ENCODE data around the gene ETNK1. TPM values are rescaled to one million over a fixed set of nuclear protein-coding genes. Genes with fewer than 3 reads are reported as not detected.
A peak's percentile ranks its signal among the peaks of the same experiment; 100 is the strongest.

ETNK1 gene
- total and polyA plus RNA-seq, 5 donors from 2014 or later: 20.9 to 64.4 (median 22.0) TPM

DNA sequence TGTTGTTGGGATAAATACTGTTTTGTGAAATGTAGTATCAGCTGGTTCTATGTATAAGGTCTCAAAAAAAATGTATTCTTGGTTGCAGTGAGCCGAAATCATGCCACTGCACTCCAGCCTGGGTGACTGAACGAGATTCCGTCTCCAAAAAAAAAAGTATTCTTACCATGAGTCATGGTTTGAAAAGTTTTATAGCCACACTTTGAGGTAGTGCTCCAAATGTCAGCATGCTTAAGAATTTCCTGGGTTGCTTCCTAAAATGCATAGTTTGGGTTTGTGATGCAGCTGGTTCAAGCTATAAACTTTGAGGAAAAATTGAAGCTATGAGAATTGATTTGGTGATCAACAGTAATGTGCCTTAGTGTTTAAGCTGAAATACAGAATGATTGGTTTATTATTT, 48.0 kb downstream of the ETNK1 start:
- peak overlapping the region in 1 of 3 donors; percentile 12 for H3K27ac Mint-ChIP-seq

DNA sequence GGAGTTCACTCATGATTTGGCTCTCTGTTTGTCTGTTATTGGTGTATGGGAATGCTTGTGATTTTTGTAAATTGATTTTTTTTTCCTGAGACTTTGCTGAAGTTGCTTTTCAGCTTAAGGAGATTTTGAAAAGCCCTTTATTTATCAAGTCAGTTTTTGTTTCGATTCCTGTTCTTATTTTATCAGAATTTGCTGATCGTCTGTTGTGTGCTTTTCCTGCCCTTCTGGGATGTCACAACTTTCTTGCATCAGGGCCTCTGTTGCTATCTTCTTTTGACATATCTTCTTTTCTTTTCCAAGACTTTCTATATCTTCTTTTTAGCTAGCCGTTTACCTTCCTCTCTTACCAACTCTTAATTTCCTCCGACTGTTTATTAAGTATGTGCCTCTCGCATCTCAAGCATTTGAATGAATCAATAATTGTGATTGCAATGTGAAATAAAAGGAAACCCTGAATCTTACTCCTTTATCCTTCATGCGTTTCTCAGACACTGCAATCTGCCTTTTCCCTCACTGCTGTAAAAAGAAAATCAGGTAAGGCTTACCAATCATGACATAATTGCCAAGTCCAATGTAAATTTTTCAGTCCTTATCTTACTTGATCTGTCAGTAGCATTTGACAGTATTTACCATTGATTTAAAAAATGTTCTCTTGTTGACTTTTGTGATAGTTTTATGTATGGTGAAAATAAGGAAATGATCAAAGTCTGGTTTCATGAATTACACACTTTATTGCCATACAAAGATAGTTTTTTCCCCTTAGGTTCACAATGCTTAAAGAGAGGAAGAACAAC, 53.0 kb downstream of the ETNK1 start:
- no peak for ATAC-seq (ENCODE audit: low read depth in 2 of 2)
- H3K4me1 Mint-ChIP-seq: peaks cover 14 to 31% (median 25%) of the 10 kb centered on the region in 4 donors
- no peak for DNase-seq
- H3K4me3 Mint-ChIP-seq: no peak overlapping the region
- Histone ChIP-seq H3K9me3 (ENCODE audit: control insufficient read depth in 2 of 2, low read length in 2 of 2) (no peaks in the 10 kb centered on the region), H3K27ac (ENCODE audit: insufficient read depth, low read length, poor library complexity, severe bottlenecking) (no peak overlapping the region), H3K27me3 (ENCODE audit: control insufficient read depth, insufficient read depth, low read length) (no peaks in the 10 kb centered on the region), H3K36me3 (ENCODE audit: control insufficient read depth, insufficient read depth, low read length) (peaks cover 57% of the 10 kb centered on the region), H3K4me1 (ENCODE audit: control insufficient read depth, insufficient read depth, low read length, poor library complexity, severe bottlenecking) (no peaks in the 10 kb centered on the region), H3K4me3 (ENCODE audit: low read depth, low read length) (no peak overlapping the region)
- H3K9me3 Mint-ChIP-seq: no peaks in the 10 kb centered on the region
- H3K36me3 Mint-ChIP-seq: peaks cover 56% of the 10 kb centered on the region
- H3K27ac Mint-ChIP-seq: peak overlapping the region in 2 of 3 donors; percentile 21 to 73
- no peaks in the 10 kb centered on the region for H3K27me3 Mint-ChIP-seq

More for the DNA sequence above, 48.0 kb downstream of the ETNK1 start:
- Histone ChIP-seq H3K27me3 (ENCODE audit: control insufficient read depth, insufficient read depth, low read length) (no peaks in the 10 kb centered on the region), H3K9me3 (ENCODE audit: control insufficient read depth in 2 of 2, low read length in 2 of 2) (no peaks in the 10 kb centered on the region), H3K36me3 (ENCODE audit: control insufficient read depth, insufficient read depth, low read length) (peaks cover 34% of the 10 kb centered on the region), H3K27ac (ENCODE audit: insufficient read depth, low read length, poor library complexity, severe bottlenecking) (no peak overlapping the region), H3K4me3 (ENCODE audit: low read depth, low read length) (no peak overlapping the region), H3K4me1 (ENCODE audit: control insufficient read depth, insufficient read depth, low read length, poor library complexity, severe bottlenecking) (no peaks in the 10 kb centered on the region)
- no peaks in the 10 kb centered on the region for H3K9me3 Mint-ChIP-seq
- no peak overlapping the region for H3K4me3 Mint-ChIP-seq
- no peaks in the 10 kb centered on the region for H3K27me3 Mint-ChIP-seq
- H3K4me1 Mint-ChIP-seq: peaks cover 3 to 12% (median 9%) of the 10 kb centered on the region in 4 donors
- ATAC-seq (ENCODE audit: low read depth in 2 of 2) (no peak), DNase-seq (no peak)
- H3K36me3 Mint-ChIP-seq: peaks cover 40% of the 10 kb centered on the region

DNA sequence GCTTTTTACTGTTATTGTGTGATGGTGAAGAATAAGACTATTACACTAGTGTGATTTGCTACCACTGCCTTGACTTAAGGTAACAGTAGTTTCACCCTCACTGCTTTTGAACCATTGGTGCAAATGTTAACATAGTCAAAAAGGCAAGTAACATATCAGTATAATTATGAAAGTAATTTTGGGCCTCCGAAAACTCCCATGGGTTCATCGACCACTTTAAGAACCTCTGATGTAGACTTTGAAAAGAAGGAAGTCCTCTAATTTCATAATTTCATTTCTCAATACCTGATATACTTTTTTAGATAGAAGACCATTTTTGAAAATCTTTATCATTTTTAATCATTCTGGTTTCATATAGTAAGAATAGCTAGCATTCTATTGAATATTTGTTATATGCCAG, 57.7 kb downstream of the ETNK1 start:
- no peak overlapping the region for H3K27ac ChIP-seq (ENCODE audit: insufficient read depth, low read length, poor library complexity, severe bottlenecking)

GRCh38 chr12:22683131-22683530, 58.2 kb downstream of the ETNK1 start:
- H3K27ac ChIP-seq (ENCODE audit: insufficient read depth, low read length, poor library complexity, severe bottlenecking): no peak overlapping the region
- H3K4me1 Mint-ChIP-seq: peaks cover 22 to 43% (median 39%) of the 10 kb centered on the region in 4 donors
- DNase-seq: no peak

More for the DNA sequence above, 57.7 kb downstream of the ETNK1 start:
- Mint-ChIP-seq H3K4me3 (no peak overlapping the region), H3K36me3 (peaks cover 39% of the 10 kb centered on the region), H3K4me1 (peaks cover 21 to 45% (median 42%) of the 10 kb centered on the region in 4 donors), H3K27me3 (no peaks in the 10 kb centered on the region), H3K27ac (no peak overlapping the region), H3K9me3 (no peaks in the 10 kb centered on the region)
- no peak overlapping the region for H3K4me3 ChIP-seq (ENCODE audit: low read depth, low read length)
- H3K4me1 ChIP-seq (ENCODE audit: control insufficient read depth, insufficient read depth, low read length, poor library complexity, severe bottlenecking): no peaks in the 10 kb centered on the region
- no peaks in the 10 kb centered on the region for H3K27me3 ChIP-seq (ENCODE audit: control insufficient read depth, insufficient read depth, low read length)
- no peak for ATAC-seq (ENCODE audit: low read depth in 2 of 2)
- H3K9me3 ChIP-seq (ENCODE audit: control insufficient read depth in 2 of 2, low read length in 2 of 2): no peaks in the 10 kb centered on the region
- H3K36me3 ChIP-seq (ENCODE audit: control insufficient read depth, insufficient read depth, low read length): peaks cover 43% of the 10 kb centered on the region
- no peak for DNase-seq

GRCh38 chr12:22684140-22685118, 59.5 kb downstream of the ETNK1 start:
- no peaks in the 10 kb centered on the region for H3K9me3 ChIP-seq (ENCODE audit: control insufficient read depth in 2 of 2, low read length in 2 of 2)
- no peak overlapping the region for H3K27ac ChIP-seq (ENCODE audit: insufficient read depth, low read length, poor library complexity, severe bottlenecking)
- H3K4me1 ChIP-seq (ENCODE audit: control insufficient read depth, insufficient read depth, low read length, poor library complexity, severe bottlenecking): no peaks in the 10 kb centered on the region
- Mint-ChIP-seq H3K36me3 (peaks cover 21% of the 10 kb centered on the region), H3K9me3 (no peaks in the 10 kb centered on the region), H3K4me1 (peaks cover 22 to 37% (median 30%) of the 10 kb centered on the region in 4 donors), H3K27me3 (no peaks in the 10 kb centered on the region), H3K4me3 (no peak overlapping the region), H3K27ac (no peak overlapping the region)
- H3K4me3 ChIP-seq (ENCODE audit: low read depth, low read length): no peak overlapping the region
- ATAC-seq (ENCODE audit: low read depth in 2 of 2) (peak in 1 of 2 donors; percentile 47), DNase-seq (peak in 2 of 3 donors; percentile 19 to 62)
- no peaks in the 10 kb centered on the region for H3K27me3 ChIP-seq (ENCODE audit: control insufficient read depth, insufficient read depth, low read length)
- peaks cover 29% of the 10 kb centered on the region for H3K36me3 ChIP-seq (ENCODE audit: control insufficient read depth, insufficient read depth, low read length)

More at GRCh38 chr12:22683131-22683530, 58.2 kb downstream of the ETNK1 start:
- Histone ChIP-seq H3K36me3 (ENCODE audit: control insufficient read depth, insufficient read depth, low read length) (peaks cover 39% of the 10 kb centered on the region), H3K27me3 (ENCODE audit: control insufficient read depth, insufficient read depth, low read length) (no peaks in the 10 kb centered on the region), H3K4me3 (ENCODE audit: low read depth, low read length) (no peak overlapping the region), H3K9me3 (ENCODE audit: control insufficient read depth in 2 of 2, low read length in 2 of 2) (no peaks in the 10 kb centered on the region), H3K4me1 (ENCODE audit: control insufficient read depth, insufficient read depth, low read length, poor library complexity, severe bottlenecking) (no peaks in the 10 kb centered on the region)
- Mint-ChIP-seq H3K9me3 (no peaks in the 10 kb centered on the region), H3K4me3 (no peak overlapping the region), H3K27me3 (no peaks in the 10 kb centered on the region), H3K27ac (no peak overlapping the region), H3K36me3 (peaks cover 34% of the 10 kb centered on the region)
- no peak for ATAC-seq (ENCODE audit: low read depth in 2 of 2)

- Mint-ChIP-seq H3K9me3 (no peaks in the 10 kb centered on the region), H3K4me3 (no peak overlapping the region), H3K4me1 (peaks cover 17 to 31% (median 22%) of the 10 kb centered on the region in 4 donors), H3K36me3 (peaks cover 10% of the 10 kb centered on the region), H3K27ac (no peak overlapping the region), H3K27me3 (no peaks in the 10 kb centered on the region)
- DNase-seq: no peak
- no peak for ATAC-seq (ENCODE audit: low read depth in 2 of 2)
- Histone ChIP-seq H3K4me1 (ENCODE audit: control insufficient read depth, insufficient read depth, low read length, poor library complexity, severe bottlenecking) (no peaks in the 10 kb centered on the region), H3K27ac (ENCODE audit: insufficient read depth, low read length, poor library complexity, severe bottlenecking) (no peak overlapping the region), H3K9me3 (ENCODE audit: control insufficient read depth in 2 of 2, low read length in 2 of 2) (no peaks in the 10 kb centered on the region), H3K4me3 (ENCODE audit: low read depth, low read length) (no peak overlapping the region), H3K27me3 (ENCODE audit: control insufficient read depth, insufficient read depth, low read length) (no peaks in the 10 kb centered on the region), H3K36me3 (ENCODE audit: control insufficient read depth, insufficient read depth, low read length) (peaks cover 18% of the 10 kb centered on the region)
These were observed 61.2 kb downstream of the ETNK1 start for GRCh38 chr12:22686193-22686592.

- DNase-seq (peak in 1 of 3 donors; percentile 39), ATAC-seq (ENCODE audit: low read depth in 2 of 2) (peak in 1 of 2 donors; percentile 53)
- no peaks in the 10 kb centered on the region for H3K27me3 Mint-ChIP-seq
- no peaks in the 10 kb centered on the region for H3K9me3 Mint-ChIP-seq
- H3K4me1 Mint-ChIP-seq: peaks cover 23 to 42% (median 29%) of the 10 kb centered on the region in 4 donors
- peaks cover 10% of the 10 kb centered on the region for H3K36me3 Mint-ChIP-seq
- H3K36me3 ChIP-seq (ENCODE audit: control insufficient read depth, insufficient read depth, low read length): peaks cover 13% of the 10 kb centered on the region
- H3K4me3 ChIP-seq (ENCODE audit: low read depth, low read length): peak overlapping the region; percentile 9
- no peaks in the 10 kb centered on the region for H3K9me3 ChIP-seq (ENCODE audit: control insufficient read depth in 2 of 2, low read length in 2 of 2)
- H3K27me3 ChIP-seq (ENCODE audit: control insufficient read depth, insufficient read depth, low read length): no peaks in the 10 kb centered on the region
- H3K27ac ChIP-seq (ENCODE audit: insufficient read depth, low read length, poor library complexity, severe bottlenecking): no peak overlapping the region
- H3K4me1 ChIP-seq (ENCODE audit: control insufficient read depth, insufficient read depth, low read length, poor library complexity, severe bottlenecking): no peaks in the 10 kb centered on the region
- no peak overlapping the region for H3K4me3 Mint-ChIP-seq
- H3K27ac Mint-ChIP-seq: peak overlapping the region in 1 of 3 donors; percentile 2
These were observed 62.5 kb downstream of the ETNK1 start for GRCh38 chr12:22687361-22688076.
